Endothelial cell of umbilical vein (primary cell): ENCODE measurements around the gene CHKB. TPM values are rescaled to one million over a fixed set of nuclear protein-coding genes. Genes with fewer than 3 reads are reported as not detected.

Experiments used
- BruUV-seq: library from RNA; stranded (reverse); fragments of 400-500 nt; replicated peaks from 2 replicates; lab custom pipeline; 2021; lab: Mats Ljungman, UMichigan
- CTCF ChIA-PET: fragments of 300-600, 350-600 bp; sonication (Branson Sonifier 250); formaldehyde crosslinking; loops from one replicate; lab custom pipeline; 2021; ENCODE audit warnings: antibody characterized with exemption, inconsistent platforms; lab: Charles Lee
- POLR2A ChIA-PET: fragments of 300-600, 350-600 bp; sonication (Branson Sonifier 250); formaldehyde crosslinking; loops from one replicate; lab custom pipeline; 2021; ENCODE audit warnings: antibody characterized with exemption, inconsistent platforms; lab: Charles Lee
- DNase-seq: peaks from one replicate; pipeline ENCODE4 v3.0.0-alpha.2; 2011; ENCODE audit warnings: low read depth, low spot score
- FAIRE-seq: peaks from 2 replicates; lab custom pipeline; 2011; peaks lifted over from hg19 to GRCh38; lab: Jason Lieb, UNC
- H2AFZ ChIP-seq: 2 replicates; pipeline ENCODE4 v1.6.0; 2012; ENCODE audit warnings: low read depth, low read length, control low read depth, inconsistent platforms
- H3K27ac ChIP-seq: 2 replicates; pipeline ENCODE4 v1.5.1; 2011; ENCODE audit warnings: low read depth, mild to moderate bottlenecking, control low read depth, low read length, moderate library complexity; ENCODE audit not compliant: insufficient read depth
- H3K27me3 ChIP-seq, 2 experiments: 2 replicates each; pipeline versions ENCODE4 v1.6.0 to v1.6.1; 2011; ENCODE audit warnings: low read length in 2 of 2, mixed read lengths in 1 of 2; ENCODE audit not compliant: control insufficient read depth in 2 of 2, insufficient read depth in 2 of 2
- H3K36me3 ChIP-seq, 2 experiments: 2 replicates in 1 of 2; 3 replicates in 1 of 2; pipeline ENCODE4 v1.5.1; 2011; ENCODE audit warnings: low read length in 2 of 2, mild to moderate bottlenecking in 1 of 2, moderate library complexity in 1 of 2; ENCODE audit not compliant: control insufficient read depth in 2 of 2, insufficient read depth in 2 of 2; ENCODE audit errors: extremely low read depth in 1 of 2
- H3K4me1 ChIP-seq: 3 replicates; pipeline ENCODE4 v1.5.1; 2011; ENCODE audit warnings: mild to moderate bottlenecking, low read length; ENCODE audit not compliant: control insufficient read depth, insufficient read depth; ENCODE audit errors: extremely low read depth
- H3K4me2 ChIP-seq: 2 replicates; pipeline ENCODE4 v1.6.1; 2011; ENCODE audit warnings: low read length, control low read depth, mixed read lengths; ENCODE audit not compliant: insufficient read depth
- H3K4me3 ChIP-seq, 3 experiments: fragments of 200-600 bp in 1 of 3; sonication (generic), shearing (Covaris generic) in 1 of 3; replicated peaks in 1 of 3; 2 replicates each; pipeline ENCODE4 v1.5.1; 2011 to 2016; ENCODE audit warnings: control low read depth in 3 of 3, low read length in 3 of 3, mild to moderate bottlenecking in 2 of 3, inconsistent platforms in 1 of 3, low read depth in 1 of 3, moderate library complexity in 1 of 3; ENCODE audit not compliant: insufficient read depth in 1 of 3
- H3K79me2 ChIP-seq: 2 replicates; pipeline ENCODE4 v1.6.0; 2012; ENCODE audit warnings: low read length, inconsistent platforms; ENCODE audit not compliant: control insufficient read depth, insufficient read depth
- H3K9ac ChIP-seq: replicated peaks from 2 replicates; pipeline ENCODE3; 2011; ENCODE audit warnings: low read length, control low read depth; ENCODE audit not compliant: insufficient read depth; ENCODE audit errors: extremely low read depth
- H3K9me1 ChIP-seq: replicated peaks from 3 replicates; pipeline ENCODE4 v1.6.0; 2011; ENCODE audit warnings: mild to moderate bottlenecking, low read length; ENCODE audit not compliant: control insufficient read depth, insufficient read depth; ENCODE audit errors: extremely low read depth
- H3K9me3 ChIP-seq: replicated peaks from 2 replicates; pipeline ENCODE4 v1.5.1; 2012; ENCODE audit warnings: low read length, inconsistent platforms; ENCODE audit not compliant: control insufficient read depth, insufficient read depth
- H4K20me1 ChIP-seq: replicated peaks from 2 replicates; pipeline ENCODE3; 2011; ENCODE audit warnings: mild to moderate bottlenecking, low read length; ENCODE audit not compliant: control insufficient read depth, insufficient read depth; ENCODE audit errors: extremely low read depth
- CTCF ChIP-seq, 2 donors: IDR thresholded peaks; 1 replicate in 1 of 2; 2 replicates in 1 of 2; pipeline ENCODE4 v1.5.1; 2011; ENCODE audit warnings: low read length in 2 of 2, mild to moderate bottlenecking in 2 of 2, moderate library complexity in 2 of 2, control low read depth in 1 of 2, inconsistent platforms in 1 of 2, low read depth in 1 of 2; ENCODE audit not compliant: insufficient read depth in 1 of 2; ENCODE audit errors: extremely low read depth in 1 of 2
- EZH2 ChIP-seq: IDR thresholded peaks from 2 replicates; pipeline ENCODE4 v1.6.1; 2012; ENCODE audit warnings: borderline replicate concordance, low read depth, mild to moderate bottlenecking, moderate library complexity, low read length, inconsistent platforms; ENCODE audit not compliant: severe bottlenecking
- FOS ChIP-seq: IDR thresholded peaks from 2 replicates; pipeline ENCODE4 v1.6.1; 2011; ENCODE audit warnings: mild to moderate bottlenecking, low read length, moderate library complexity, borderline replicate concordance; ENCODE audit not compliant: insufficient read depth
- JUN ChIP-seq: IDR thresholded peaks from 2 replicates; pipeline ENCODE4 v1.6.1; 2011; ENCODE audit warnings: borderline replicate concordance, low read depth; ENCODE audit not compliant: insufficient read length, insufficient read depth
- MAX ChIP-seq: IDR thresholded peaks from 2 replicates; pipeline ENCODE4 v1.6.1; 2011; ENCODE audit not compliant: insufficient read depth, insufficient read length
- MYC ChIP-seq: IDR thresholded peaks from one replicate; pipeline ENCODE4 v1.6.1; 2011; ENCODE audit warnings: mild to moderate bottlenecking, low read depth, low read length
- POLR2A ChIP-seq: IDR thresholded peaks from 2 replicates; pipeline ENCODE4 v1.6.1; 2012; ENCODE audit warnings: low read depth, mild to moderate bottlenecking, control low read depth, low read length
- POLR2AphosphoS5 ChIP-seq: IDR thresholded peaks from 2 replicates; pipeline ENCODE4 v1.6.1; 2012; ENCODE audit warnings: low read depth, mild to moderate bottlenecking, control low read depth, low read length, moderate library complexity; ENCODE audit not compliant: insufficient read depth
- dilution Hi-C: fragments of 300-500 bp; cut with MboI; formaldehyde crosslinking; loops from one replicate; pipeline ENCODE4 v1.15.0; 2019; ENCODE audit warnings: low sequenced_read_pairs; ENCODE audit not compliant: extremely low pct_ligation_motif_present
- intact Hi-C: fragments of 100-400 bp; cut with micrococcal nuclease; formaldehyde crosslinking; loops from one replicate; pipeline ENCODE4 v1.10.0; 2022
- polyA plus RNA-seq, 4 experiments: library from polyadenylated mRNA; depleted of rRNA in 3 of 4; stranded (reverse) in 3 of 4; unstranded in 1 of 4; fragments of >200 nt; gene quantifications; 2 replicates each; pipeline versions ENCODE4 v1.2.1 to v1.2.3, GENCODE V29; 2011 to 2012; ENCODE audit warnings: missing spikeins in 1 of 4
- total RNA-seq: library from RNA; stranded (reverse); gene quantifications from 2 replicates; pipeline ENCODE4 v1.2.3, GENCODE V29; 2021

Gene CHKB
- total and polyA plus RNA-seq, 2 donors (not counting 3 experiments of a cell fraction or from before 2014, with no cell fraction given) = 62.4 to 70.6 TPM

GRCh38 chr22:50586416-50586815 is 3.8 kb upstream of the CHKB start:
- FAIRE-seq = no peak
- ChIA-PET POLR2A (no interaction called here), CTCF (no interaction called here)
- intact Hi-C loops = no loop called here
- dilution Hi-C loops = no loop called here
- no peak for DNase-seq
- Histone ChIP-seq H3K4me3 (no peak overlapping the region), H4K20me1 (no peaks in the 10 kb centered on the region), H3K9me1 (no peaks in the 10 kb centered on the region), H3K4me1 (peaks cover 11% of the 10 kb centered on the region), H3K36me3 (no peaks in the 10 kb centered on the region), H2AFZ (no peak overlapping the region), H3K27ac (no peak overlapping the region), H3K27me3 (peaks cover 7 to 10% of the 10 kb centered on the region in 2 experiments), H3K9me3 (no peaks in the 10 kb centered on the region), H3K9ac (no peak overlapping the region), H3K79me2 (peaks cover 6% of the 10 kb centered on the region), H3K4me2 (no peak overlapping the region)
- BruUV-seq = no TSS peak
- TF ChIP-seq JUN (no peak), FOS (no peak), CTCF (IDR thresholded peaks at IDR 0.05; ENCODE audit: extremely low read depth in 1 of 2, insufficient read depth in 1 of 2, low read depth in 1 of 2, low read length in 2 of 2) (no peak), MAX (no peak), EZH2 (no peak), MYC (no peak), POLR2AphosphoS5 (no peak), POLR2A (no peak)
